ENCODE results near the gene UBE2J1.
"Not testable (repeated sequence)": the region's sequence is repeated elsewhere in the genome, so short reads cannot be mapped to it uniquely, and the experiment has no call there.

The UBE2J1 gene

GRCh38 chr6:89315249-89315885 lies 37.2 kb downstream of the UBE2J1 start, which contains the start of gene GABRR2:
Gene GABRR2 (minus strand): TSS chr6:89315299. CDS start chr6:89315165, 134 bp downstream.
- no peak for DNase-seq

- no peak for DNase-seq
Measured at GRCh38 chr6:89314692-89315091, 37.8 kb downstream of the UBE2J1 start.

- no peak for DNase-seq
Measured at GRCh38 chr6:89313006-89313405, 39.5 kb downstream of the UBE2J1 start.

- peak; percentile 39 for DNase-seq
Measured at GRCh38 chr6:89311853-89312531, 40.5 kb downstream of the UBE2J1 start.

GRCh38 chr6:89311530-89311852 lies 41.0 kb downstream of the UBE2J1 start:
- DNase-seq = no peak

GRCh38 chr6:89310929-89311328 lies 41.6 kb downstream of the UBE2J1 start:
- no peak for DNase-seq

GRCh38 chr6:89308525-89309395 lies 43.8 kb downstream of the UBE2J1 start:
- DNase-seq = no peak

GRCh38 chr6:89304517-89304916 lies 48.0 kb downstream of the UBE2J1 start:
- not testable (repeated sequence) for DNase-seq

GRCh38 chr6:89302936-89303335 lies 49.6 kb downstream of the UBE2J1 start:
- no peak for DNase-seq

GRCh38 chr6:89302195-89302770 lies 50.2 kb downstream of the UBE2J1 start:
- DNase-seq = no peak

GRCh38 chr6:89301586-89302194 lies 50.8 kb downstream of the UBE2J1 start:
- no peak for DNase-seq

GRCh38 chr6:89299466-89299850 lies 53.1 kb downstream of the UBE2J1 start:
- no peak for DNase-seq

GRCh38 chr6:89298680-89299465 lies 53.6 kb downstream of the UBE2J1 start:
- DNase-seq = no peak

GRCh38 chr6:89297695-89298351 lies 54.7 kb downstream of the UBE2J1 start:
- no peak for DNase-seq

GRCh38 chr6:89295981-89296380 lies 56.5 kb downstream of the UBE2J1 start:
- no peak for DNase-seq

GRCh38 chr6:89295116-89295515 lies 57.4 kb downstream of the UBE2J1 start:
- not testable (repeated sequence) for DNase-seq

- no peak for DNase-seq
Measured at GRCh38 chr6:89291256-89291819, 61.2 kb downstream of the UBE2J1 start.

GRCh38 chr6:89290401-89291155 lies 61.9 kb downstream of the UBE2J1 start:
- DNase-seq = no peak

GRCh38 chr6:89289710-89290109 lies 62.8 kb downstream of the UBE2J1 start:
- DNase-seq = no peak

- no peak for DNase-seq
Measured at GRCh38 chr6:89287351-89288028, 65.0 kb downstream of the UBE2J1 start.

Data from NCI-H1105 (cell line).